GDM1 (cell line): ENCODE data around the gene CCL18.
"Not testable (repeated sequence)": the region's sequence is repeated elsewhere in the genome, so short reads cannot be mapped to it uniquely, and the experiment has no call there.

Experiments
- DNase-seq: peaks from one replicate; lab custom pipeline; 2025; lab: John Stamatoyannopoulos, UW

CCL18 gene

GRCh38 chr17:36072431-36073121, 8.5 kb downstream of the CCL18 start:
- no peak for DNase-seq

- no peak for DNase-seq
Observed at GRCh38 chr17:36074365-36074764, 10.3 kb downstream of the CCL18 start.

GRCh38 chr17:36081681-36082471, 17.8 kb downstream of the CCL18 start:
- not testable (repeated sequence) for DNase-seq

GRCh38 chr17:36082482-36083120, 18.5 kb downstream of the CCL18 start:
- DNase-seq: peak; percentile 66

- not testable (repeated sequence) for DNase-seq
Observed at GRCh38 chr17:36083691-36084090, 19.6 kb downstream of the CCL18 start.

- no peak for DNase-seq
Observed at GRCh38 chr17:36085765-36086164, 21.7 kb downstream of the CCL18 start.

- no peak for DNase-seq
Observed at GRCh38 chr17:36086791-36087190, 22.7 kb downstream of the CCL18 start.

GRCh38 chr17:36087471-36087870, 23.4 kb downstream of the CCL18 start:
- not testable (repeated sequence) for DNase-seq

- DNase-seq: not testable (repeated sequence)
Observed at GRCh38 chr17:36087897-36088572, 24.0 kb downstream of the CCL18 start.

- DNase-seq: no peak
Observed at GRCh38 chr17:36088670-36089338, 24.7 kb downstream of the CCL18 start.

- no peak for DNase-seq
Observed at GRCh38 chr17:36089339-36089865, 25.3 kb downstream of the CCL18 start.

GRCh38 chr17:36089888-36090836, 26.1 kb downstream of the CCL18 start, which contains the start of gene CCL3:
Gene CCL3, minus strand, starts transcription at chr17:36090143. Its CDS starts 85 bp downstream, at chr17:36090058.
- peak; percentile 10 for DNase-seq

GRCh38 chr17:36092230-36092629, 28.2 kb downstream of the CCL18 start:
- no peak for DNase-seq

GRCh38 chr17:36092715-36093114, 28.6 kb downstream of the CCL18 start:
- not testable (repeated sequence) for DNase-seq

- DNase-seq: no peak
Observed at GRCh38 chr17:36094232-36094631, 30.2 kb downstream of the CCL18 start.

- no peak for DNase-seq
Observed at GRCh38 chr17:36094746-36095145, 30.7 kb downstream of the CCL18 start.

- peak; percentile 13 for DNase-seq
Observed at GRCh38 chr17:36095992-36096391, 31.9 kb downstream of the CCL18 start.

GRCh38 chr17:36099004-36099403, 34.9 kb downstream of the CCL18 start:
- DNase-seq: not testable (repeated sequence)

- DNase-seq: peak; percentile 43
Observed at GRCh38 chr17:36103401-36103975, 39.4 kb downstream of the CCL18 start, which contains the start of gene CCL4. Gene CCL4, plus strand, starts transcription at chr17:36103827. Its CDS starts 79 bp downstream, at chr17:36103906.

GRCh38 chr17:36104246-36104645, 40.2 kb downstream of the CCL18 start:
- DNase-seq: not testable (repeated sequence)
